ENCODE measurements around the gene DGAT2.

Gene DGAT2

GRCh38 chr11:75721852-75722668 lies 46.5 kb upstream of the DGAT2 start:
- no peak for TF ChIP-seq TEAD4 (IDR thresholded peaks at IDR 0.05)
- TF ChIP-seq REST (IDR thresholded peaks at IDR 0.05; ENCODE audit: low read depth): no peak
- TF ChIP-seq ZBTB7A (IDR thresholded peaks at IDR 0.05; ENCODE audit: low read depth): no peak
- no peak for TF ChIP-seq CREB1 (IDR thresholded peaks at IDR 0.05; ENCODE audit: low read depth)
- TF ChIP-seq YY1 (IDR thresholded peaks at IDR 0.05; ENCODE audit: low read depth): no peak
- no peak for TF ChIP-seq NFIC (IDR thresholded peaks at IDR 0.05)
- no peak for TF ChIP-seq RAD21 (IDR thresholded peaks at IDR 0.05; ENCODE audit: low read depth)
- no peak for TF ChIP-seq USF1 (IDR thresholded peaks at IDR 0.05)
- no peak for TF ChIP-seq EP300 (IDR thresholded peaks at IDR 0.05; ENCODE audit: borderline replicate concordance)
- no peak for TF ChIP-seq MAX (IDR thresholded peaks at IDR 0.05)
- TF ChIP-seq TCF12 (IDR thresholded peaks at IDR 0.05; ENCODE audit: low read depth): no peak
- TF ChIP-seq TAF1 (IDR thresholded peaks at IDR 0.05; ENCODE audit: low read depth): no peak
- TF ChIP-seq EGR1 (IDR thresholded peaks at IDR 0.05): no peak
- TF ChIP-seq CEBPB (IDR thresholded peaks at IDR 0.05): no peak
- TF ChIP-seq FOXM1 (IDR thresholded peaks at IDR 0.05; ENCODE audit: borderline replicate concordance, low read depth): no peak

- TF ChIP-seq EP300 (IDR thresholded peaks at IDR 0.05; ENCODE audit: borderline replicate concordance) (no peak), TAF1 (IDR thresholded peaks at IDR 0.05; ENCODE audit: low read depth) (no peak), NFIC (IDR thresholded peaks at IDR 0.05) (no peak), YY1 (IDR thresholded peaks at IDR 0.05; ENCODE audit: low read depth) (no peak), MAX (IDR thresholded peaks at IDR 0.05) (no peak), ZBTB7A (IDR thresholded peaks at IDR 0.05; ENCODE audit: low read depth) (no peak)
These were observed 45.9 kb upstream of the DGAT2 start for GRCh38 chr11:75722669-75723042.

- TF ChIP-seq TAF1 (IDR thresholded peaks at IDR 0.05; ENCODE audit: low read depth) (no peak), CEBPB (IDR thresholded peaks at IDR 0.05) (no peak), EP300 (IDR thresholded peaks at IDR 0.05; ENCODE audit: borderline replicate concordance) (no peak), USF1 (IDR thresholded peaks at IDR 0.05) (no peak), EGR1 (IDR thresholded peaks at IDR 0.05) (no peak), YY1 (IDR thresholded peaks at IDR 0.05; ENCODE audit: low read depth) (no peak), TCF12 (IDR thresholded peaks at IDR 0.05; ENCODE audit: low read depth) (no peak), TEAD4 (IDR thresholded peaks at IDR 0.05) (no peak), MAX (IDR thresholded peaks at IDR 0.05) (no peak), FOXM1 (IDR thresholded peaks at IDR 0.05; ENCODE audit: borderline replicate concordance, low read depth) (no peak), CREB1 (IDR thresholded peaks at IDR 0.05; ENCODE audit: low read depth) (no peak)
These were observed 42.8 kb upstream of the DGAT2 start for GRCh38 chr11:75725547-75726320.

GRCh38 chr11:75728992-75729391 lies 39.6 kb upstream of the DGAT2 start:
- no peak for TF ChIP-seq CREB1 (IDR thresholded peaks at IDR 0.05; ENCODE audit: low read depth)
- TF ChIP-seq TEAD4 (IDR thresholded peaks at IDR 0.05): no peak
- TF ChIP-seq EGR1 (IDR thresholded peaks at IDR 0.05): no peak
- no peak for TF ChIP-seq USF1 (IDR thresholded peaks at IDR 0.05)
- no peak for TF ChIP-seq TCF12 (IDR thresholded peaks at IDR 0.05; ENCODE audit: low read depth)
- TF ChIP-seq MAX (IDR thresholded peaks at IDR 0.05): no peak
- no peak for TF ChIP-seq EP300 (IDR thresholded peaks at IDR 0.05; ENCODE audit: borderline replicate concordance)
- no peak for TF ChIP-seq FOXM1 (IDR thresholded peaks at IDR 0.05; ENCODE audit: borderline replicate concordance, low read depth)
- TF ChIP-seq ZBTB7A (IDR thresholded peaks at IDR 0.05; ENCODE audit: low read depth): no peak

GRCh38 chr11:75731095-75731494 lies 37.5 kb upstream of the DGAT2 start:
- TF ChIP-seq YY1 (IDR thresholded peaks at IDR 0.05; ENCODE audit: low read depth) (no peak), REST (IDR thresholded peaks at IDR 0.05; ENCODE audit: low read depth) (no peak), MAX (IDR thresholded peaks at IDR 0.05) (no peak)

Data from Ishikawa (cell line).